Motor neuron (in vitro differentiated cells): ENCODE measurements around the gene DMD. TPM values are rescaled to one million over a fixed set of nuclear protein-coding genes. Genes with fewer than 3 reads are reported as not detected.

ENCODE experiments used
- ATAC-seq, 8 experiments: fragments of 200-7000 bp; cut with Tn5 transposase; replicated peaks in 6 of 8; 2 replicates each; pipeline ENCODE4 v1.8.0; 2021; ENCODE audit warnings: mild to moderate bottlenecking in 8 of 8, moderate library complexity in 8 of 8
- H3K27ac ChIP-seq, 2 donors: fragments of 250-450 bp; sonication (Bioruptor Pico); 2 replicates each; pipeline ENCODE4 v1.9.0; 2021; ENCODE audit warnings: antibody characterized with exemption in 2 of 2, mild to moderate bottlenecking in 2 of 2, moderate library complexity in 1 of 2
- H3K4me1 ChIP-seq, 2 donors: fragments of 250-450 bp; sonication (Bioruptor Pico); replicated peaks in 1 of 2; 2 replicates each; pipeline ENCODE4 v1.6.1; 2021; ENCODE audit warnings: antibody characterized with exemption in 2 of 2, mild to moderate bottlenecking in 2 of 2, moderate library complexity in 1 of 2
- H3K4me3 ChIP-seq, 5 donors: fragments of 250-450 bp; sonication (Bioruptor Pico); 2 replicates each; pipeline ENCODE4 v1.9.0; 2021; ENCODE audit warnings: antibody characterized with exemption in 5 of 5, mild to moderate bottlenecking in 5 of 5, moderate library complexity in 4 of 5
- WGBS, 10 experiments: fragments of 450-650 bp; shearing (Covaris generic); methylation state at CpG; one replicate each; pipeline ENCODE4 v1.0.0; 2022; 5-methylcytosine and 5-hydroxymethylcytosine counted together
- in situ Hi-C, 9 experiments: fragments of 400-800 bp; cut with MboI; loops; one replicate each; pipeline ENCODE4 v1.15.0; 2021; ENCODE audit warnings: low sequenced_read_pairs in 9 of 9, low pct_unique_long_range_greater_than_20kb in 2 of 9; ENCODE audit not compliant: unreplicated experiment in 9 of 9
- total RNA-seq, 8 experiments: library from RNA; unstranded; fragments of 300-600 nt; gene quantifications; 2 replicates each; pipeline versions ENCODE4 v1.2.3 to v1.2.4, GENCODE V29; 2022

Gene DMD
- total RNA-seq, 8 experiments from 2014 or later: 3.9 to 378 (median 10.5) TPM

- in situ Hi-C loops: no loop called here
- ATAC-seq: no peak
- Histone ChIP-seq H3K27ac (no peak overlapping the region), H3K4me3 (no peak overlapping the region), H3K4me1 (no peaks in the 10 kb centered on the region)
- 50 to 64% methylated on average over 2 of the region's 2 CpGs; no CpG with 5 or more reads in 8 of the 10 experiments for WGBS, 10 experiments
These were observed 1671.0 kb downstream of the DMD start for GRCh38 chrX:31540313-31540712.

GRCh38 chrX:31527455-31528126 is 1683.8 kb downstream of the DMD start:
- no peak overlapping the region for H3K4me3 ChIP-seq
- ATAC-seq: no peak
- H3K27ac ChIP-seq: no peak overlapping the region
- in situ Hi-C loops: no loop called here
- WGBS, 10 experiments: 23 to 92% (median 45%) methylated on average over 1 to 7 of the region's 7 CpGs; no CpG with 5 or more reads in 4 of the 10 experiments
- peaks cover 3 to 14% of the 10 kb centered on the region in 2 donors for H3K4me1 ChIP-seq

DNA sequence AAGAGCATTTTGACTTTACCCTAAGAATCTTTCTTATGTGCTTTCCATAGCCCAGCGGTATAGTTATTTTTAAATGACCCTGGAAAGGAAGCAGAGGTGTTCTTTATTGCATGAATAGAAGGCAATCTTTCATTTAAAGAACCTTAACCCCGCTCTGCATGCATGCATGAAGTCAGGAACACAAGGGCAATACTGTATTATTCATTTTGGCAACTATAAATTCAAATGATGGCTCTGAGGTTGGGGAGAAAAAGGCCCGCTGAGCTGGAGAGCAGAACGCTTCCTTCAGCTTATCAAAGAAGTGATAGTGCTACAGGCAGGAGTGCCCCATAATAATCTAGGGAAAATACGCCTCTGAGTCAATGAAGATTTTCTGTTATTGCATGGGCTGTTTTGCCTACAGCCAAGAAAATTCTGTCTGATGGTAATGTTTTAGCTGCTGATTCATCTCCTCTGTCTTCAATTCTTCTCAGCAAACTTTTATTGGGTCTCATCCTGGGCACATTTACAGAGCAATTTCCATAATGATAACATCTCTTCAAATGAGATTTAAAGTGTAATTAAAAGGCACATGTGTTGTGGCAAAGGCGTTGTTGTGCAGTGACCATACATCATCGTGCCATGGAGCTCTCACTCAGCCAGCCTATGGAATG is 1687.3 kb downstream of the DMD start:
- Histone ChIP-seq H3K27ac (no peak overlapping the region), H3K4me3 (no peak overlapping the region), H3K4me1 (peaks cover 3 to 14% of the 10 kb centered on the region in 2 donors)
- in situ Hi-C loops: no loop called here
- 13 to 80% (median 54%) methylated on average over 1 to 4 of the region's 7 CpGs; no CpG with 5 or more reads in 4 of the 10 experiments for WGBS, 10 experiments
- ATAC-seq: peak in 2 of 8 experiments; percentile 32 to 52

GRCh38 chrX:31522760-31523159 is 1688.6 kb downstream of the DMD start:
- in situ Hi-C loops: no loop called here
- no peak for ATAC-seq
- peaks cover 3 to 14% of the 10 kb centered on the region in 2 donors for H3K4me1 ChIP-seq
- 0 to 100% (median 78%) methylated on average over 1 to 6 of the region's 7 CpGs; no CpG with 5 or more reads in 4 of the 10 experiments for WGBS, 10 experiments
- no peak overlapping the region for H3K4me3 ChIP-seq
- H3K27ac ChIP-seq: no peak overlapping the region

GRCh38 chrX:31521941-31522340 is 1689.4 kb downstream of the DMD start:
- H3K4me3 ChIP-seq: no peak overlapping the region
- no peak for ATAC-seq
- in situ Hi-C loops: no loop called here

DNA sequence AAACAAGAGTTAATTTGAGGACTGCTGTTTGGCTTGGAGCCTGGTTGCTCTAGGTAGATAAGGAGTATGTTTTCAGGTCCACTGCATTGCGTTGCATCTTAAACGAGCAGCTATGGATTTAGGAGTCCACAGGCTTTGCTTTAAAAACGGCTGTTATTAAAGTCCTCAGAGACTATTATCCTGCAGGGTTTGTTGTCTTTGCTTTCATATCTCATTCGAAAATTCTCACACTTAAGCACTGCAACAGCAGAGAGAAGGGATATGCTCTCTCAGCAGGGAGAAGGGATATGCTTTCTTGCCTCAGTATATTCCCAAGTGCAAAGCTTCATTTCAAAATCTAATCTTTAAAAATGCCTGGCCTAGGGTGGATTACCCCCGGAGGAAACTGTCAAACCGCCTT is 1694.8 kb downstream of the DMD start:
- in situ Hi-C loops: no loop called here
- ATAC-seq: no peak
- H3K4me1 ChIP-seq: no peaks in the 10 kb centered on the region
- WGBS, 10 experiments: 40 to 100% (median 62%) methylated on average over 1 to 5 of the region's 6 CpGs; no CpG with 5 or more reads in 6 of the 10 experiments
- no peak overlapping the region for H3K27ac ChIP-seq
- no peak overlapping the region for H3K4me3 ChIP-seq

More at GRCh38 chrX:31521941-31522340, 1689.4 kb downstream of the DMD start:
- H3K4me1 ChIP-seq: peaks cover 3 to 14% of the 10 kb centered on the region in 2 donors
- WGBS, 10 experiments: 33 to 100% (median 70%) methylated on average over 1 to 2 of the region's 3 CpGs; no CpG with 5 or more reads in 6 of the 10 experiments
- no peak overlapping the region for H3K27ac ChIP-seq

DNA sequence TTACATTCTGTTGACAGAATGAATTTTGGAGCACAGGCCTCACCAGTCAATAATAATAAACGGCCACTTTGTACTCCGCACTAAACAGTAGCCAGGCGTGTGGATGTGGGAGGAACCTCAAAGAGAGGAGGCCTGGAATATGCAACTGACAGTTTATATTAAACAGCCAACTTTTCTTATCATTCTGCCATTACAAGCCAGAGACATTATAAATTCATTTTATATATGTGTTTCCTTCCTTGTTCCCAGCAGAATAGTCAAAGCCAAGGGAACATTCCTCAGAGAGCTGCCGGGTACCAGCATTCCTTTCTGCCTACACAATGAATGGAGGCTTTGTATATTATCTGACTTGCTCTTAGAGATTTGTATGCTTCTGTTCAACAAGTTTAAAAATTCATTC is 1703.0 kb downstream of the DMD start:
- H3K4me3 ChIP-seq: no peak overlapping the region
- ATAC-seq: peak in 3 of 8 experiments; percentile 60 to 96 (median 68)
- WGBS, 10 experiments: 0 to 67% (median 17%) methylated on average over 1 of the region's 4 CpGs; no CpG with 5 or more reads in 5 of the 10 experiments
- H3K4me1 ChIP-seq: peaks cover 2 to 4% of the 10 kb centered on the region in 2 donors
- H3K27ac ChIP-seq: no peak overlapping the region
- in situ Hi-C loops: no loop called here

DNA sequence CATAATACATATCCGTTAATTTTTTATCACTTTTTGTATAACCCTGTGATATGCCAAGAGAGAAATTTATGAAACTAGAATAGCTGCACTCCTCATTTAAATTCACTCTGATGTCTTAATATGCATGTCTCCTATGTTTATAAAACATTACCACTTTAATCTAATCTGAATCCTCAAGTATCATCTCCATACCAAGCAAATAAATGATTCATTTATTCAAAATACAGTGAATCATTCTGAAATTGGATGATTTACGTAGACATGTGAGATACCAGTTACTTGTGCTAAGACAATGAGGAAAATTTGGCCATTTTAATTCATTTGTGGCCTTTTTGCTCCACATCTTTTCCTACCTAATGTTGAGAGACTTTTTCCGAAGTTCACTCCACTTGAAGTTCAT is 1704.4 kb downstream of the DMD start:
- 0 to 100% (median 67%) methylated on average over 1 to 3 of the region's 3 CpGs; no CpG with 5 or more reads in 3 of the 10 experiments for WGBS, 10 experiments
- in situ Hi-C loops: no loop called here
- H3K4me3 ChIP-seq: no peak overlapping the region
- H3K4me1 ChIP-seq: peaks cover 4 to 5% of the 10 kb centered on the region in 2 donors
- ATAC-seq: peak in 1 of 8 experiments; percentile 61
- no peak overlapping the region for H3K27ac ChIP-seq

GRCh38 chrX:31506360-31506759 is 1705.0 kb downstream of the DMD start:
- Histone ChIP-seq H3K4me3 (no peak overlapping the region), H3K27ac (no peak overlapping the region), H3K4me1 (peaks cover 4 to 11% of the 10 kb centered on the region in 2 donors)
- 0 to 100% (median 57%) methylated on average over 1 to 3 of the region's 3 CpGs; no CpG with 5 or more reads in 2 of the 10 experiments for WGBS, 10 experiments
- in situ Hi-C loops: no loop called here
- ATAC-seq: no peak

GRCh38 chrX:31500921-31501320 is 1710.4 kb downstream of the DMD start:
- in situ Hi-C loops: no loop called here
- Histone ChIP-seq H3K4me3 (no peak overlapping the region), H3K27ac (no peak overlapping the region), H3K4me1 (peaks cover 13 to 15% of the 10 kb centered on the region in 2 donors)
- ATAC-seq: peak in 2 of 8 experiments; percentile 25 to 41
- 0 to 50% (median 8%) methylated on average over 1 of the region's 1 CpG; no CpG with 5 or more reads in 6 of the 10 experiments for WGBS, 10 experiments

GRCh38 chrX:31499109-31499508 is 1712.2 kb downstream of the DMD start:
- H3K4me1 ChIP-seq: peaks cover 13 to 15% of the 10 kb centered on the region in 2 donors
- H3K4me3 ChIP-seq: no peak overlapping the region
- in situ Hi-C loops: no loop called here
- ATAC-seq: peak in 1 of 8 experiments; percentile 73
- H3K27ac ChIP-seq: no peak overlapping the region
- 0 to 43% (median 33%) methylated on average over 1 to 2 of the region's 2 CpGs; no CpG with 5 or more reads in 7 of the 10 experiments for WGBS, 10 experiments

GRCh38 chrX:31497086-31497485 is 1714.3 kb downstream of the DMD start:
- H3K27ac ChIP-seq: no peak overlapping the region
- in situ Hi-C loops: no loop called here
- peaks cover 13 to 14% of the 10 kb centered on the region in 2 donors for H3K4me1 ChIP-seq
- no peak for ATAC-seq
- 0 to 80% (median 0%) methylated on average over 1 to 3 of the region's 3 CpGs; no CpG with 5 or more reads in 3 of the 10 experiments for WGBS, 10 experiments
- no peak overlapping the region for H3K4me3 ChIP-seq

GRCh38 chrX:31487951-31488350 is 1723.4 kb downstream of the DMD start:
- WGBS, 10 experiments: 26 to 100% (median 86%) methylated on average over 1 to 3 of the region's 3 CpGs; no CpG with 5 or more reads in 5 of the 10 experiments
- Histone ChIP-seq H3K4me3 (no peak overlapping the region), H3K4me1 (peaks cover 0 to 2% of the 10 kb centered on the region in 2 donors), H3K27ac (no peak overlapping the region)
- in situ Hi-C loops: no loop called here
- no peak for ATAC-seq
